ENCODE data around the gene CDH6. TPM values are rescaled to one million over a fixed set of nuclear protein-coding genes. Genes with fewer than 3 reads are reported as not detected.
A peak's percentile ranks its signal among the peaks of the same experiment; 100 is the strongest.

Gene CDH6
- total and polyA plus RNA-seq, 2 experiments from 2014 or later = 0.60 to 1.1 TPM

DNA sequence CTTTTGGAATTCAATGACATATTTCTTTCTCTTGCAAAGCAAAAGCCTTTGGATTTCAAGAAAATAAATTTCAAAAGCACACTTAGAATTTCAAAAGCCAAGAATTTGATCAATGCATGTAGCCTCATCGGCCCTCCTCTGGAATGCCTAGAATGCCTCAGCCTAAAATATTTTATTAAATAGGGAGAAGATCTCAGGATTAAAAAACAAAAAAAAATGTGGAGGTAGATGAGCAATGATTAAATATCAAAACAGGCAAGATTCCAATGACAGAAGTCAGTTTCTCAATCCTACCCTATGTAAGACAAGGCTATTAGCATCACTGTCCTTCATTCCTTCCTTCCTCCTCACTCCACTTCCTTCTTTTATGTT is 169.0 kb downstream of the CDH6 start (continued):
- TF ChIP-seq, protein P1, sequence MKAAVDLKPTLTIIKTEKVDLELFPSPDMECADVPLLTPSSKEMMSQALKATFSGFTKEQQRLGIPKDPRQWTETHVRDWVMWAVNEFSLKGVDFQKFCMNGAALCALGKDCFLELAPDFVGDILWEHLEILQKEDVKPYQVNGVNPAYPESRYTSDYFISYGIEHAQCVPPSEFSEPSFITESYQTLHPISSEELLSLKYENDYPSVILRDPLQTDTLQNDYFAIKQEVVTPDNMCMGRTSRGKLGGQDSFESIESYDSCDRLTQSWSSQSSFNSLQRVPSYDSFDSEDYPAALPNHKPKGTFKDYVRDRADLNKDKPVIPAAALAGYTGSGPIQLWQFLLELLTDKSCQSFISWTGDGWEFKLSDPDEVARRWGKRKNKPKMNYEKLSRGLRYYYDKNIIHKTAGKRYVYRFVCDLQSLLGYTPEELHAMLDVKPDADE (IDR thresholded peaks at IDR 0.05) = no peak
- TF ChIP-seq EZH2phosphoT487 (IDR thresholded peaks at IDR 0.05; ENCODE audit: unreplicated experiment) (no peak), EZH2 (IDR thresholded peaks at IDR 0.05; ENCODE audit: low read depth, unreplicated experiment) (no peak), STAT1 (IDR thresholded peaks at IDR 0.05; ENCODE audit: unreplicated experiment) (no peak), CREB1 (CRISPR knock-in tag; IDR thresholded peaks at IDR 0.05; ENCODE audit: low read depth) (no peak), ZNF331 (CRISPR knock-in tag; IDR thresholded peaks at IDR 0.05; ENCODE audit: low read depth) (no peak), ZNF114 (CRISPR knock-in tag; IDR thresholded peaks at IDR 0.05) (no peak; the same call in 1 of the 2 replicates), NANOG (IDR thresholded peaks at IDR 0.05; ENCODE audit: borderline replicate concordance) (no peak), POLR2AphosphoS5 (IDR thresholded peaks at IDR 0.05; ENCODE audit: low read depth) (no peak)
- TF ChIP-seq, protein P2, sequence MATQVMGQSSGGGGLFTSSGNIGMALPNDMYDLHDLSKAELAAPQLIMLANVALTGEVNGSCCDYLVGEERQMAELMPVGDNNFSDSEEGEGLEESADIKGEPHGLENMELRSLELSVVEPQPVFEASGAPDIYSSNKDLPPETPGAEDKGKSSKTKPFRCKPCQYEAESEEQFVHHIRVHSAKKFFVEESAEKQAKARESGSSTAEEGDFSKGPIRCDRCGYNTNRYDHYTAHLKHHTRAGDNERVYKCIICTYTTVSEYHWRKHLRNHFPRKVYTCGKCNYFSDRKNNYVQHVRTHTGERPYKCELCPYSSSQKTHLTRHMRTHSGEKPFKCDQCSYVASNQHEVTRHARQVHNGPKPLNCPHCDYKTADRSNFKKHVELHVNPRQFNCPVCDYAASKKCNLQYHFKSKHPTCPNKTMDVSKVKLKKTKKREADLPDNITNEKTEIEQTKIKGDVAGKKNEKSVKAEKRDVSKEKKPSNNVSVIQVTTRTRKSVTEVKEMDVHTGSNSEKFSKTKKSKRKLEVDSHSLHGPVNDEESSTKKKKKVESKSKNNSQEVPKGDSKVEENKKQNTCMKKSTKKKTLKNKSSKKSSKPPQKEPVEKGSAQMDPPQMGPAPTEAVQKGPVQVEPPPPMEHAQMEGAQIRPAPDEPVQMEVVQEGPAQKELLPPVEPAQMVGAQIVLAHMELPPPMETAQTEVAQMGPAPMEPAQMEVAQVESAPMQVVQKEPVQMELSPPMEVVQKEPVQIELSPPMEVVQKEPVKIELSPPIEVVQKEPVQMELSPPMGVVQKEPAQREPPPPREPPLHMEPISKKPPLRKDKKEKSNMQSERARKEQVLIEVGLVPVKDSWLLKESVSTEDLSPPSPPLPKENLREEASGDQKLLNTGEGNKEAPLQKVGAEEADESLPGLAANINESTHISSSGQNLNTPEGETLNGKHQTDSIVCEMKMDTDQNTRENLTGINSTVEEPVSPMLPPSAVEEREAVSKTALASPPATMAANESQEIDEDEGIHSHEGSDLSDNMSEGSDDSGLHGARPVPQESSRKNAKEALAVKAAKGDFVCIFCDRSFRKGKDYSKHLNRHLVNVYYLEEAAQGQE (IDR thresholded peaks at IDR 0.05; ENCODE audit: unreplicated experiment) = no peak
- TF ChIP-seq, protein P3, sequence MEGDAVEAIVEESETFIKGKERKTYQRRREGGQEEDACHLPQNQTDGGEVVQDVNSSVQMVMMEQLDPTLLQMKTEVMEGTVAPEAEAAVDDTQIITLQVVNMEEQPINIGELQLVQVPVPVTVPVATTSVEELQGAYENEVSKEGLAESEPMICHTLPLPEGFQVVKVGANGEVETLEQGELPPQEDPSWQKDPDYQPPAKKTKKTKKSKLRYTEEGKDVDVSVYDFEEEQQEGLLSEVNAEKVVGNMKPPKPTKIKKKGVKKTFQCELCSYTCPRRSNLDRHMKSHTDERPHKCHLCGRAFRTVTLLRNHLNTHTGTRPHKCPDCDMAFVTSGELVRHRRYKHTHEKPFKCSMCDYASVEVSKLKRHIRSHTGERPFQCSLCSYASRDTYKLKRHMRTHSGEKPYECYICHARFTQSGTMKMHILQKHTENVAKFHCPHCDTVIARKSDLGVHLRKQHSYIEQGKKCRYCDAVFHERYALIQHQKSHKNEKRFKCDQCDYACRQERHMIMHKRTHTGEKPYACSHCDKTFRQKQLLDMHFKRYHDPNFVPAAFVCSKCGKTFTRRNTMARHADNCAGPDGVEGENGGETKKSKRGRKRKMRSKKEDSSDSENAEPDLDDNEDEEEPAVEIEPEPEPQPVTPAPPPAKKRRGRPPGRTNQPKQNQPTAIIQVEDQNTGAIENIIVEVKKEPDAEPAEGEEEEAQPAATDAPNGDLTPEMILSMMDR (conservative IDR thresholded peaks at IDR 0.05; ENCODE audit: low read depth in 2 of 2) = no peak

DNA sequence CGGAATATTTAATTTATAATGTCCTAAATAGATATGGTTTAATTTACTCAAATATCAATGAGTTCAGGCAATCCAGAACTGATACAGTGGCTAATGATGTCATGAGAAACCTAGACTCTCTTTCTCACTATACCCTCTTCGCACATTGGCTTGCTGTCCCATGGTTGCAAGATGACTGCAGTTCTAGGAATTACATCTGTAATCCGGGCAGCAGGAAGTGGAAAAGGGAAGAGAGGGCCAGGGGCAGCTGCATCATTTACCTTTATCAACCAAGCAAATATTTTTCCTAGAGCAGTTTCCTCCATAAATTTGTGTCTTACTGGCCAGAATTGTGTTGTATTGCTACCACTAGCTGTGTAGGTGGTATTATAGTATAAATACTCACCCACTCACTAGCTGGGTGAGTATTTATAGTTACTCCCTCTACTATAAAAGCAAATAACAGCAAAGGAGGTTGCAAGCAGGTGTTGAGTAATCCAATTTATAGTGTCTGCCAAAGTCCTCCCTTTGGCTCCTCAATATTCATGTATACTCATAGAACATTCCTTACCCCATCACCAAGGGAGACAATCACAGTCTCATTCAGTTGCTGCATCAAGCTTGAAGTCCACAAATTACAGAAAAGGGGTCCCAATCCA is 169.6 kb downstream of the CDH6 start:
- DNase-seq (ENCODE audit: low spot score) (no peak), ATAC-seq (no peak; the same call in 2 of the 3 replicates)
- Histone ChIP-seq H3K9me2 (ENCODE audit: insufficient read depth) (peaks cover 24% of the 10 kb centered on the region), H3F3A (replicated peaks; ENCODE audit: low read depth) (no peaks in the 10 kb centered on the region), H3K79me2 (replicated peaks; ENCODE audit: insufficient read depth) (no peaks in the 10 kb centered on the region), H3K4me3 (no peak overlapping the region), H3K27ac (ENCODE audit: low read depth) (peak overlapping the region; percentile 60), H3K4me1 (ENCODE audit: insufficient read depth) (peaks cover 13% of the 10 kb centered on the region), H3K27me3 (ENCODE audit: insufficient read depth) (no peaks in the 10 kb centered on the region), H4K20me1 (replicated peaks; ENCODE audit: insufficient read depth) (no peaks in the 10 kb centered on the region), H3K4me2 (no peak overlapping the region), H2AFZ (no peak overlapping the region), H3K36me3 (ENCODE audit: insufficient read depth) (no peaks in the 10 kb centered on the region)
- TF ChIP-seq STAT1 (IDR thresholded peaks at IDR 0.05; ENCODE audit: unreplicated experiment) (no peak), ZNF114 (CRISPR knock-in tag; IDR thresholded peaks at IDR 0.05) (no peak), ZNF331 (CRISPR knock-in tag; IDR thresholded peaks at IDR 0.05; ENCODE audit: low read depth) (no peak), JUNB (IDR thresholded peaks at IDR 0.05; ENCODE audit: unreplicated experiment) (no peak)
- TF ChIP-seq, protein P1 (IDR thresholded peaks at IDR 0.05) = no peak
- peaks cover 2% of the 10 kb centered on the region; the same call in 1 of the 3 replicates for H3K9me3 Mint-ChIP-seq
- no peak overlapping the region for H3K27ac Mint-ChIP-seq
- peaks cover 18% of the 10 kb centered on the region for H3K4me1 Mint-ChIP-seq
- no peak overlapping the region for H3K4me3 Mint-ChIP-seq
- H3K27me3 Mint-ChIP-seq (ENCODE audit: insufficient read depth, low read depth, poor library complexity) = peaks cover 2% of the 10 kb centered on the region
- H3K36me3 Mint-ChIP-seq (ENCODE audit: low read depth) = peaks cover 3% of the 10 kb centered on the region; the same call in 1 of the 3 replicates
